Liver (tissue), 3 donors: ENCODE data around the gene UCHL3.

Experiments used
- ATF3 ChIP-seq: IDR thresholded peaks from 2 replicates; pipeline ENCODE4 v1.6.1; 2016; ENCODE audit warnings: antibody characterized with exemption
- CTCF ChIP-seq: fragments of 150-350 bp; IDR thresholded peaks from 2 replicates; pipeline ENCODE4 v1.5.1; 2017; ENCODE audit warnings: improper control_type of control experiment, low read depth, low read length; ENCODE audit not compliant: missing input control
- EGR1 ChIP-seq, 2 donors: IDR thresholded peaks; 2 replicates each; pipeline ENCODE4 v1.6.1; 2016 to 2018; ENCODE audit warnings: antibody characterized with exemption in 2 of 2, low read depth in 2 of 2
- GABPA ChIP-seq, 2 donors: IDR thresholded peaks in 1 of 2; conservative IDR thresholded peaks in 1 of 2; 2 replicates each; pipeline ENCODE4 v1.6.1; 2016; ENCODE audit warnings: antibody characterized with exemption in 2 of 2, mild to moderate bottlenecking in 1 of 2, moderate library complexity in 1 of 2
- MAX ChIP-seq: IDR thresholded peaks from 2 replicates; pipeline ENCODE4 v1.6.1; 2016; ENCODE audit warnings: antibody characterized with exemption
- RAD21 ChIP-seq, 2 donors: IDR thresholded peaks; 2 replicates each; pipeline ENCODE4 v1.6.1; 2016; ENCODE audit warnings: antibody characterized with exemption in 2 of 2, mild to moderate bottlenecking in 2 of 2
- SP1 ChIP-seq: IDR thresholded peaks from 2 replicates; pipeline ENCODE4 v1.6.1; 2018; ENCODE audit warnings: antibody characterized with exemption, mild to moderate bottlenecking
- TAF1 ChIP-seq: conservative IDR thresholded peaks from 2 replicates; pipeline ENCODE4 v1.6.1; 2016; ENCODE audit warnings: antibody characterized with exemption, mild to moderate bottlenecking
- YY1 ChIP-seq: IDR thresholded peaks from 2 replicates; pipeline ENCODE4 v1.6.1; 2016; ENCODE audit warnings: antibody characterized with exemption, mild to moderate bottlenecking
- donor health status: healthy.
- donor health status: healthy.

- TF ChIP-seq CTCF (no peak), MAX (no peak), RAD21 (IDR thresholded peaks at IDR 0.05) (no peak), YY1 (no peak), GABPA (IDR thresholded peaks at IDR 0.05 in 1 of 2, conservative IDR thresholded peaks at IDR 0.05 in 1 of 2) (no peak), SP1 (no peak), ATF3 (no peak), EGR1 (IDR thresholded peaks at IDR 0.05; ENCODE audit: low read depth in 2 of 2) (no peak), TAF1 (no peak)
These were observed 8.7 kb downstream of the UCHL3 start for GRCh38 chr13:75558145-75558840.
